Body of pancreas (tissue), 4 donors: ENCODE data around the gene HMGXB4.

ENCODE experiments used
- CTCF ChIP-seq, 7 experiments: fragments of 450-650 bp in 4 of 7; fragments of 200-600 bp in 3 of 7; sonication (generic) in 3 of 7; IDR thresholded peaks; one replicate each; pipeline ENCODE4 v1.5.1; 2016 to 2019; ENCODE audit warnings: antibody characterized with exemption in 7 of 7
- POLR2A ChIP-seq, 3 donors: fragments of 450-650 bp; IDR thresholded peaks; one replicate each; pipeline ENCODE4 v1.6.1; 2016; ENCODE audit warnings: antibody characterized with exemption in 3 of 3, mild to moderate bottlenecking in 2 of 3

- TF ChIP-seq CTCF (IDR thresholded peaks at IDR 0.05): no peak
- no peak for TF ChIP-seq POLR2A (IDR thresholded peaks at IDR 0.05)
These were observed 7.1 kb upstream of the HMGXB4 start for GRCh38 chr22:35250156-35250555.
